C4-2B (cell line): ENCODE measurements around the gene SCARB2.

Experiments used
- ZFX ChIP-seq: fragments of 450-650 bp; IDR thresholded peaks from 2 replicates; pipeline ENCODE4 v1.6.1; 2017
- TF ChIP-seq, protein P1 (sequence below): fragments of 450-650 bp; conservative IDR thresholded peaks from 2 replicates; pipeline ENCODE4 v1.5.1; 2017; ENCODE audit warnings: mild to moderate bottlenecking

DNA sequence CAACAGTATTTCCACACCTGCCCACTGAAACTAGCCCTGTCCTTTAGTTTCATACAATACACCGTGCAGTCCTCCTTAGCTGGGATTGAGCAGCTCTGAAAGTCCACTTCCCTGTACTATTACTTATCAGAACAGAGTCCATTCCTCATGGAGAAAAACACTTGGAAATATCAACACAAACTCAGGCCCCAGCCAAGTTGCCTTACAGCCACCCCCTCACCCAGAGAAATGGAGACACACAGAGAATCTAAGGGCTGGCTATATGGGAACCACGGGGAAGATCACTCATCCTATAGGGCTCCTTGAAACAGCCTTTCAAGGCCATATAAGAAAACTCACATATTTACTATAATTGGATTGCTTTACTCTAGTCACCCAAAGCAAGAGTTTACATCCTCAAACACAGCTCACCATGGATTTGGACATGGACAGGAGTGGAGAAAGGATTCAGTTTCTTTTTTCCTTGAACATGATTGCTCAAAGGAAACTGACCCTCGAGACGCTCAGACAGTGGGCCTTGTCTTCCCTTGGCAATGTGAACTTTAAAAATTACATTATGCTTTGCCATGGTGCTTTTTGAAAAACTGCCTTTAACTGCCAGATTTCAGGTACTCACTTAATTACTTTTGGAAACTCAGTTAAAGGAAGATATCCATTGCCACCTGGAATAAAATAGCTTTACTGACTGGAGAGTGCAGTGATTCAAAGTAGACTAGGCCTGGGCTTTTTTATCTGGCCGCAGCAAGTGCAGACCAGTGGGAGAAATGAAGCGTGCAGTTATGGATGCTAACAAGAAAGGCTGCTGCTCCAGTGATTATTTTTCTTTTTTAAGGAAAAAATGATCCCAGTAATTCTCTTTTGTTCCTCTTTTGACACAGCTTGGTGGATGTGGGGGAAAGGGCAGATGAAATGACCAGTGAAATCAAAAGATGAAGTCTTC is 1.6 kb downstream of the SCARB2 start:
- TF ChIP-seq, protein P1, sequence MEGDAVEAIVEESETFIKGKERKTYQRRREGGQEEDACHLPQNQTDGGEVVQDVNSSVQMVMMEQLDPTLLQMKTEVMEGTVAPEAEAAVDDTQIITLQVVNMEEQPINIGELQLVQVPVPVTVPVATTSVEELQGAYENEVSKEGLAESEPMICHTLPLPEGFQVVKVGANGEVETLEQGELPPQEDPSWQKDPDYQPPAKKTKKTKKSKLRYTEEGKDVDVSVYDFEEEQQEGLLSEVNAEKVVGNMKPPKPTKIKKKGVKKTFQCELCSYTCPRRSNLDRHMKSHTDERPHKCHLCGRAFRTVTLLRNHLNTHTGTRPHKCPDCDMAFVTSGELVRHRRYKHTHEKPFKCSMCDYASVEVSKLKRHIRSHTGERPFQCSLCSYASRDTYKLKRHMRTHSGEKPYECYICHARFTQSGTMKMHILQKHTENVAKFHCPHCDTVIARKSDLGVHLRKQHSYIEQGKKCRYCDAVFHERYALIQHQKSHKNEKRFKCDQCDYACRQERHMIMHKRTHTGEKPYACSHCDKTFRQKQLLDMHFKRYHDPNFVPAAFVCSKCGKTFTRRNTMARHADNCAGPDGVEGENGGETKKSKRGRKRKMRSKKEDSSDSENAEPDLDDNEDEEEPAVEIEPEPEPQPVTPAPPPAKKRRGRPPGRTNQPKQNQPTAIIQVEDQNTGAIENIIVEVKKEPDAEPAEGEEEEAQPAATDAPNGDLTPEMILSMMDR: no peak
- TF ChIP-seq ZFX: no peak
